ENCODE measurements around the gene ELAVL1. TPM values are rescaled to one million over a fixed set of nuclear protein-coding genes. Genes with fewer than 3 reads are reported as not detected.

ELAVL1 gene
- total and polyA plus RNA-seq, 2 donors (not counting 1 experiment from before 2014, with no cell fraction given) = 21.8 to 63.5 TPM

DNA sequence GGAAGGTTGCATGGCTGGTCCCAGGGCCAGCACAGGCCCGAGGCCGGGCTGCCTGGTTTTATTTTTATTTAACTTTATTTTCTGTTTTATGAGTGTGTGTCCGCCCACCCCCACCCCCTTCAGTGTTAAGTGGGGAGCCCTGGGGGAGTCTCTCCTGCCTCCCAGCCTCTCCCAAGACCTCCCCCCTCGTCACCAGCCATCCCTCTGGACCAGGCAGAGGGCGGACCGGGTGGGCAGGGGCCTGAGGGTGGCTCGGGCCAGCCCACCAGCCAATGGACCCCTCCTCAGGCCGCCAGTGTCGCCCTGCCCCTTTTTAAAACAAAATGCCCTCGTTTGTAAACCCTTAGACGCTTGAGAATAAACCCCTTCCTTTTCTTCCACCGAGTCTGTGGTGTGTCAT lies 91.3 kb downstream of the ELAVL1 start:
- Mint-ChIP-seq H3K9me3 (ENCODE audit: insufficient read depth) (no peaks in the 10 kb centered on the region), H3K27me3 (peaks cover 16% of the 10 kb centered on the region), H3K4me3 (no peak overlapping the region), H3K4me1 (peaks cover 19% of the 10 kb centered on the region), H3K27ac (no peak overlapping the region)
- H3K27me3 ChIP-seq (replicated peaks in 1 of 4; ENCODE audit: control extremely low read depth in 1 of 4, control insufficient read depth in 3 of 4, insufficient read depth in 4 of 4, low read length in 3 of 4) = peaks cover 0 to 41% (median 23%) of the 10 kb centered on the region in 4 experiments
- no peak overlapping the region for H3K4me3 ChIP-seq (ENCODE audit: control extremely low read depth in 1 of 5, extremely low read depth in 1 of 5, insufficient read depth in 1 of 5, low read depth in 2 of 5, low read length in 4 of 5)
- H3K4me2 ChIP-seq (replicated peaks; ENCODE audit: low read depth, low read length, poor library complexity, severe bottlenecking) = no peak overlapping the region
- POLR2A ChIA-PET = no interaction called here
- peaks cover 3% of the 10 kb centered on the region for H3K79me2 ChIP-seq (ENCODE audit: control insufficient read depth, insufficient read depth, low read length)
- H3K4me1 ChIP-seq (ENCODE audit: control insufficient read depth in 2 of 2, insufficient read depth in 2 of 2, low read length in 2 of 2) = peaks cover 35 to 39% of the 10 kb centered on the region in 2 donors
- DNase-seq = peak; percentile 40
- no peak for ATAC-seq (ENCODE audit: low read depth)
- no peak for TF ChIP-seq EZH2 (IDR thresholded peaks at IDR 0.05; ENCODE audit: borderline replicate concordance, insufficient read depth, low read depth, low read length, poor library complexity, severe bottlenecking)
- intact Hi-C loops (cut with micrococcal nuclease) = no loop called here
- WGBS (ENCODE audit: insufficient coverage) = 96% methylated on average over 4 of the region's 12 CpGs
- H3K9me3 ChIP-seq (ENCODE audit: control extremely low read depth in 1 of 3, control insufficient read depth in 2 of 3, insufficient read depth in 1 of 3, low read length in 2 of 3) = peaks cover 0 to 23% (median 0%) of the 10 kb centered on the region in 3 donors
- CTCF ChIA-PET = no interaction called here
- H4K20me1 ChIP-seq (ENCODE audit: control insufficient read depth, insufficient read depth, low read length, poor library complexity, severe bottlenecking) = peaks cover 69% of the 10 kb centered on the region
- H2AFZ ChIP-seq (ENCODE audit: insufficient read depth, low read depth, low read length, poor library complexity, severe bottlenecking) = no peak overlapping the region
- H3K36me3 ChIP-seq (replicated peaks in 1 of 2; ENCODE audit: control extremely low read depth in 1 of 2, control insufficient read depth in 1 of 2, extremely low read depth in 1 of 2, insufficient read depth in 2 of 2, low read length in 1 of 2) = peaks cover 3 to 30% of the 10 kb centered on the region in 2 experiments
- H3K9ac ChIP-seq (ENCODE audit: low read length) = no peak overlapping the region
- H3K27ac ChIP-seq (ENCODE audit: low read length in 2 of 2) = no peak overlapping the region

DNA sequence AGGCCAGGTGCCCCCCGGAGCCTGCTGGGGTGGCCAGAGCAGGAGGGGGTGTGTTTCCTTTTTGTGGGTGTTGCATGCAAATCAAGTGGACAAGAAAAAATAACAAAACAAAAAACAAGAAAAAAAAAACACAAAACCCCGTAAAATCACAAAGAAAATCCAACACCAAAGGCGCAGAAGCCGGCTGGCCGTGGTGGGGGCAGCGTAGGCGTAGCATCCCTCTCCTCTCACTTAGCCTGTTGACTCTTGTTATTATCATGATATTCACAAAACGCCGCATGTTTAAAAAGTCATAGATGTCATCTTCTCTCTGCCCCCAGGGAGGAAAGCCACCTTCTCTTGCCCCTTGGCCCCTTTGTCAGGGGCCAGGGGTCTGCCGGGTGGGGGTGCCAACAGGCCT lies 91.8 kb downstream of the ELAVL1 start:
- no peak overlapping the region for H2AFZ ChIP-seq (ENCODE audit: insufficient read depth, low read depth, low read length, poor library complexity, severe bottlenecking)
- peaks cover 16% of the 10 kb centered on the region for H3K27me3 Mint-ChIP-seq
- H3K4me3 ChIP-seq (ENCODE audit: control extremely low read depth in 1 of 5, extremely low read depth in 1 of 5, insufficient read depth in 1 of 5, low read depth in 2 of 5, low read length in 4 of 5) = no peak overlapping the region
- no peak overlapping the region for H3K27ac Mint-ChIP-seq
- peaks cover 0 to 36% (median 18%) of the 10 kb centered on the region in 4 experiments for H3K27me3 ChIP-seq (replicated peaks in 1 of 4; ENCODE audit: control extremely low read depth in 1 of 4, control insufficient read depth in 3 of 4, insufficient read depth in 4 of 4, low read length in 3 of 4)
- no peak overlapping the region for H3K4me3 Mint-ChIP-seq
- no peak for TF ChIP-seq EZH2 (IDR thresholded peaks at IDR 0.05; ENCODE audit: borderline replicate concordance, insufficient read depth, low read depth, low read length, poor library complexity, severe bottlenecking)
- TF ChIP-seq, protein P1, sequence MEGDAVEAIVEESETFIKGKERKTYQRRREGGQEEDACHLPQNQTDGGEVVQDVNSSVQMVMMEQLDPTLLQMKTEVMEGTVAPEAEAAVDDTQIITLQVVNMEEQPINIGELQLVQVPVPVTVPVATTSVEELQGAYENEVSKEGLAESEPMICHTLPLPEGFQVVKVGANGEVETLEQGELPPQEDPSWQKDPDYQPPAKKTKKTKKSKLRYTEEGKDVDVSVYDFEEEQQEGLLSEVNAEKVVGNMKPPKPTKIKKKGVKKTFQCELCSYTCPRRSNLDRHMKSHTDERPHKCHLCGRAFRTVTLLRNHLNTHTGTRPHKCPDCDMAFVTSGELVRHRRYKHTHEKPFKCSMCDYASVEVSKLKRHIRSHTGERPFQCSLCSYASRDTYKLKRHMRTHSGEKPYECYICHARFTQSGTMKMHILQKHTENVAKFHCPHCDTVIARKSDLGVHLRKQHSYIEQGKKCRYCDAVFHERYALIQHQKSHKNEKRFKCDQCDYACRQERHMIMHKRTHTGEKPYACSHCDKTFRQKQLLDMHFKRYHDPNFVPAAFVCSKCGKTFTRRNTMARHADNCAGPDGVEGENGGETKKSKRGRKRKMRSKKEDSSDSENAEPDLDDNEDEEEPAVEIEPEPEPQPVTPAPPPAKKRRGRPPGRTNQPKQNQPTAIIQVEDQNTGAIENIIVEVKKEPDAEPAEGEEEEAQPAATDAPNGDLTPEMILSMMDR (IDR thresholded peaks at IDR 0.05) = no peak
- WGBS (ENCODE audit: insufficient coverage) = 90% methylated on average over 9 of the region's 10 CpGs
- H4K20me1 ChIP-seq (ENCODE audit: control insufficient read depth, insufficient read depth, low read length, poor library complexity, severe bottlenecking) = peaks cover 69% of the 10 kb centered on the region
- ATAC-seq (ENCODE audit: low read depth) (no peak), DNase-seq (no peak)
- H3K9me3 Mint-ChIP-seq (ENCODE audit: insufficient read depth) = no peaks in the 10 kb centered on the region
- ChIA-PET POLR2A (no interaction called here), CTCF (no interaction called here)
- H3K27ac ChIP-seq (ENCODE audit: low read length in 2 of 2) = no peak overlapping the region
- H3K9me3 ChIP-seq (ENCODE audit: control extremely low read depth in 1 of 3, control insufficient read depth in 2 of 3, insufficient read depth in 1 of 3, low read length in 2 of 3) = peaks cover 0 to 19% (median 0%) of the 10 kb centered on the region in 3 donors
- peaks cover 19% of the 10 kb centered on the region for H3K4me1 Mint-ChIP-seq
- H3K9ac ChIP-seq (ENCODE audit: low read length) = no peak overlapping the region
- peaks cover 3% of the 10 kb centered on the region for H3K79me2 ChIP-seq (ENCODE audit: control insufficient read depth, insufficient read depth, low read length)
- H3K4me1 ChIP-seq (ENCODE audit: control insufficient read depth in 2 of 2, insufficient read depth in 2 of 2, low read length in 2 of 2) = peaks cover 30 to 34% of the 10 kb centered on the region in 2 donors
- intact Hi-C loops (cut with micrococcal nuclease) = no loop called here
- no peak overlapping the region for H3K4me2 ChIP-seq (replicated peaks; ENCODE audit: low read depth, low read length, poor library complexity, severe bottlenecking)
- peaks cover 3 to 31% of the 10 kb centered on the region in 2 experiments for H3K36me3 ChIP-seq (replicated peaks in 1 of 2; ENCODE audit: control extremely low read depth in 1 of 2, control insufficient read depth in 1 of 2, extremely low read depth in 1 of 2, insufficient read depth in 2 of 2, low read length in 1 of 2)

All from B cell (primary cell).